ENCODE measurements around the gene FOXE3.
"Not testable (repeated sequence)": the region's sequence is repeated elsewhere in the genome, so short reads cannot be mapped to it uniquely, and the experiment has no call there.

The FOXE3 gene

DNA sequence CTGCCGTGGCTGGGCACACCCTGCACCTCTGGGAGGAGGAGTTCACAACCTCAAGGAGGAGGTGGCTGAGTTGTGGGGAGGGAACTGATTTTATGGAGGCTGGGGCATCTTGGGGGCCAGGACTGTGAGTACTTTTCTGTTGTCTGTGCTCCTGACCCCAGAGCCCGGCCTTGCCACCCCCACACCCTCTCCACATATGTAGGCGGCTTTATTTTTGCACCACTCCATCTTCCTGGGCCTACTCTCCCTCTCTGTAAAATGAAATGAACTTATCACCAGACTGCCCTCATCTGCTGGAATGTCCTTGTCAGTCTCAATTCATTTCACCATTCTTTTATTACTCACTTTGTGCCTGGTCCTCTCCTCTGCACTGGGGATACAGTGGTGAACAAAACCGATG, 34.5 kb downstream of the FOXE3 start:
- TF ChIP-seq ZFX (IDR thresholded peaks at IDR 0.05; ENCODE audit: borderline replicate concordance): no peak
- TF ChIP-seq, protein P1, sequence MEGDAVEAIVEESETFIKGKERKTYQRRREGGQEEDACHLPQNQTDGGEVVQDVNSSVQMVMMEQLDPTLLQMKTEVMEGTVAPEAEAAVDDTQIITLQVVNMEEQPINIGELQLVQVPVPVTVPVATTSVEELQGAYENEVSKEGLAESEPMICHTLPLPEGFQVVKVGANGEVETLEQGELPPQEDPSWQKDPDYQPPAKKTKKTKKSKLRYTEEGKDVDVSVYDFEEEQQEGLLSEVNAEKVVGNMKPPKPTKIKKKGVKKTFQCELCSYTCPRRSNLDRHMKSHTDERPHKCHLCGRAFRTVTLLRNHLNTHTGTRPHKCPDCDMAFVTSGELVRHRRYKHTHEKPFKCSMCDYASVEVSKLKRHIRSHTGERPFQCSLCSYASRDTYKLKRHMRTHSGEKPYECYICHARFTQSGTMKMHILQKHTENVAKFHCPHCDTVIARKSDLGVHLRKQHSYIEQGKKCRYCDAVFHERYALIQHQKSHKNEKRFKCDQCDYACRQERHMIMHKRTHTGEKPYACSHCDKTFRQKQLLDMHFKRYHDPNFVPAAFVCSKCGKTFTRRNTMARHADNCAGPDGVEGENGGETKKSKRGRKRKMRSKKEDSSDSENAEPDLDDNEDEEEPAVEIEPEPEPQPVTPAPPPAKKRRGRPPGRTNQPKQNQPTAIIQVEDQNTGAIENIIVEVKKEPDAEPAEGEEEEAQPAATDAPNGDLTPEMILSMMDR (IDR thresholded peaks at IDR 0.05): no peak
- H3K27ac ChIP-seq: no peak overlapping the region

GRCh38 chr1:47452426-47452825, 36.3 kb downstream of the FOXE3 start:
- TF ChIP-seq, protein P1 (IDR thresholded peaks at IDR 0.05): no peak
- no peak for TF ChIP-seq ZFX (IDR thresholded peaks at IDR 0.05; ENCODE audit: borderline replicate concordance)
- H3K27ac ChIP-seq: no peak overlapping the region

DNA sequence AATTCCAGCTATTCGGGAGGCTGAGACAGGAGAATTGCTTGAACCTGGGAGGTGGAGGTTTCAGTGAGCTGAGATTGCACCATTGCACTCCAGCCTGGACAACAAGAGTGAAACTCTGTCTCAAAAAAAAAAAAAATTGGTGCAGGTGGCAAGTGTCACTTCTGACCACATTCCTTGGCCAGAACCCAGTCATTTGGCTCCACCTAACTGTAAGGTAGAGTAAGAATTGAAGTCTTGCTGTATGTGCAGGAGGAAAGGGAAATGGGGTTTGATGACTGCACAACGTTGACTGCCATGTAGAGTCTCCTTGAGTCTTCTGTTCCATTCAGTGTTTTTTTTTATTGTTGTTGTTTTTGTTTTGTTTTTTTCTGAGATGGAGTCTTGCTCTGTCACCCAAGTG, 37.8 kb downstream of the FOXE3 start:
- not testable (repeated sequence) for H3K27ac ChIP-seq

DNA sequence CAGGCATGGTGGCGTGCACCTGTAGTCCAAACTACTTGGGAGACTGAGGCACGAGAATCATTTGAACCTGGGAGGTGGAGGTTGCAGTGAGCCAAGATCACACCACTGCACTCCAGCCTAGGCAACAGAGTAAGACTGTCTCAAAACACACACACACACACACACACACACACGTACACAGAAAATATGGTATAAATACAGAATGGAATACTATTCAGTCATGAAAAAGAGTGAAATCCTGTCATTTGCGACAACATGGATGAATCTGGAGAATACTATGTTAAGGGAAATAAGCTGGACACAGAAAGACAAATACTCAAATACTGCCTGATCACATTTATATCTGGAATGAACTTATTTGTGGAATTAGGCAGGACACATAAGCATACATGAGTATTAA, 40.2 kb downstream of the FOXE3 start:
- TF ChIP-seq, protein P1 (IDR thresholded peaks at IDR 0.05): no peak
- TF ChIP-seq ZFX (IDR thresholded peaks at IDR 0.05; ENCODE audit: borderline replicate concordance): no peak
- H3K27ac ChIP-seq: no peak overlapping the region

GRCh38 chr1:47457547-47457946, 41.5 kb downstream of the FOXE3 start:
- not testable (repeated sequence) for H3K27ac ChIP-seq

- no peak for TF ChIP-seq ZFX (IDR thresholded peaks at IDR 0.05; ENCODE audit: borderline replicate concordance)
- TF ChIP-seq, protein P1 (IDR thresholded peaks at IDR 0.05): no peak
- H3K27ac ChIP-seq: no peak overlapping the region
These were observed 43.2 kb downstream of the FOXE3 start for GRCh38 chr1:47459253-47459788.

DNA sequence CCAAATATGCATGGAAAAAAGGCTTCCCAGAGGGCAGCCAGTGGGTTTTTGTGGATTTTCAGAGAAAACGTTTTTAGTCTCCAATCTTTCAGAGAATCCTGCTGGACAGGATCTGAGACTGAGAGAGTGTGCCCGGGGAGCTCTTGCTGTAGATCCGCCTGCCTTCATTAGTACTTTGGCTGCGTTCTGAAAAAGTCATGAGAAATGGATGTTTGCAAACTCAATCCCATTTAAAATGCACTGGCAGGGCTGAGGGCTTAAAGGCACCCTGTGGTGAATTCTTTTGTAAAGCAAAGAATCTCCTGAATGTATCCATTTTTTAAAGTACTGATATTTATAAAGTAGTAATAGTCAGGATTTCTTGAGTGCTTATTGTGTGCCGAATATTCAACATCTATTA, 44.0 kb downstream of the FOXE3 start:
- TF ChIP-seq, protein P1 (IDR thresholded peaks at IDR 0.05): no peak
- no peak for TF ChIP-seq ZFX (IDR thresholded peaks at IDR 0.05; ENCODE audit: borderline replicate concordance)

DNA sequence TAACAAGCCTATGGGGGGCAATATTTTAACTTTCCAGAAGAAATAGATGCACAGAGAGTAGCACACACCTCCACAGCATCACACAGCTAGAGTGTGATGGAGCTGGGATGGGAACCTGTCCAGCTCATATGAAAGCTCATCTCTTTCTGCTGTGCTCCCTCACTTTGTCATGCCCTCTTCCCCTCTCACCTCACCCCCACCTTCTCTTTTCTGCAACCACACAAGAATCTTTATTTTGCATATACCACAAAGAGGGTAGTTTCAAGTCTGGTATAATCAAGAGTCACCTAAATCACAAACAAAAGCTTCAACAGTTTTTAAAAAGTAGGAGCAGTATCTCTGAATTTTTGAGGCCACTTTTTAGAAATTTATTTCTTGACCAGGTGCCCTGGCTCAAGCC, 44.4 kb downstream of the FOXE3 start:
- TF ChIP-seq, protein P1 (IDR thresholded peaks at IDR 0.05): no peak
- TF ChIP-seq ZFX (IDR thresholded peaks at IDR 0.05; ENCODE audit: borderline replicate concordance): no peak
- H3K27ac ChIP-seq: no peak overlapping the region

More for the DNA sequence above, 44.0 kb downstream of the FOXE3 start:
- H3K27ac ChIP-seq: no peak overlapping the region
